ENCODE measurements around the gene CWC27. TPM values are rescaled to one million over a fixed set of nuclear protein-coding genes. Genes with fewer than 3 reads are reported as not detected.

The CWC27 gene
- total RNA-seq: 10 to 100 TPM; 17.5 to 22.9 TPM
- polyA plus RNA-seq (ENCODE audit: insufficient read depth, low read depth, low replicate concordance): 12.4 TPM
- long read RNA-seq, donor 1, partial matches to known transcripts: 0 of 4 reads
- long read RNA-seq, donor 1, other reads (novel, unspliced or antisense): 0 of 4 reads
- long read RNA-seq, donor 2, partial matches to known transcripts: 0 of 2 reads
- long read RNA-seq, donor 2, other reads (novel, unspliced or antisense): 0 of 2 reads

- Histone ChIP-seq H3K27me3 (no peaks in the 10 kb centered on the region), H3K27ac (peak within 1 kb of the TSS; percentile 90 to 95), H3K4me1 (peaks cover 19% of the 10 kb centered on the region), H3K4me3 (peak within 1 kb of the TSS; percentile 72 to 96), H3K36me3 (ENCODE audit: low read depth, missing control alignments) (no peaks in the 10 kb centered on the region), H3K9me3 (no peaks in the 10 kb centered on the region)
- peak in 1 of 3 experiments; percentile 21 for TF ChIP-seq CTCF (IDR thresholded peaks at IDR 0.05)
- TF ChIP-seq POLR2A (IDR thresholded peaks at IDR 0.05): no peak
- DNase-seq: peak; percentile 86
- intact Hi-C loops (cut with DNase I; ENCODE audit: low total_unique reads): no loop called here
- WGBS, 2 donors: 1% methylated on average over 29 to 48 of the region's 48 CpGs
These were observed at the start of gene CWC27, which contains the start of gene SREK1IP1 for GRCh38 chr5:64768358-64769312. CWC27 (plus strand) TSS chr5:64768930; CDS start chr5:64769147, 217 bp downstream. SREK1IP1 (minus strand) TSS chr5:64768691; CDS start chr5:64768517, 174 bp downstream.

- no peaks in the 10 kb centered on the region for H3K4me1 ChIP-seq
- H3K36me3 ChIP-seq (ENCODE audit: low read depth, missing control alignments): no peaks in the 10 kb centered on the region
- no peak for DNase-seq
- no peak overlapping the region for H3K27ac ChIP-seq
- no peak for TF ChIP-seq CTCF (IDR thresholded peaks at IDR 0.05)
- no peak for TF ChIP-seq POLR2A (IDR thresholded peaks at IDR 0.05)
- intact Hi-C loops (cut with DNase I; ENCODE audit: low total_unique reads): no loop called here
- WGBS, 2 donors: 65 to 67% methylated on average over 3 of the region's 3 CpGs
- no peaks in the 10 kb centered on the region for H3K9me3 ChIP-seq
- no peak overlapping the region for H3K4me3 ChIP-seq
- H3K27me3 ChIP-seq: no peaks in the 10 kb centered on the region
These were observed 46.1 kb upstream of the CWC27 start for GRCh38 chr5:64722588-64722987.

GRCh38 chr5:64727150-64727549 is 41.6 kb upstream of the CWC27 start:
- DNase-seq: no peak
- TF ChIP-seq CTCF (IDR thresholded peaks at IDR 0.05) (no peak), POLR2A (IDR thresholded peaks at IDR 0.05) (no peak)
- intact Hi-C loops (cut with DNase I; ENCODE audit: low total_unique reads): no loop called here
- H3K36me3 ChIP-seq (ENCODE audit: low read depth, missing control alignments): no peaks in the 10 kb centered on the region
- no peaks in the 10 kb centered on the region for H3K27me3 ChIP-seq
- no peaks in the 10 kb centered on the region for H3K4me1 ChIP-seq
- H3K9me3 ChIP-seq: no peaks in the 10 kb centered on the region
- H3K27ac ChIP-seq: no peak overlapping the region
- 96 to 98% methylated on average over 2 of the region's 2 CpGs for WGBS, 2 donors
- no peak overlapping the region for H3K4me3 ChIP-seq

- Histone ChIP-seq H3K27me3 (no peaks in the 10 kb centered on the region), H3K4me3 (no peak overlapping the region), H3K27ac (no peak overlapping the region), H3K4me1 (no peaks in the 10 kb centered on the region), H3K36me3 (ENCODE audit: low read depth, missing control alignments) (no peaks in the 10 kb centered on the region), H3K9me3 (no peaks in the 10 kb centered on the region)
- TF ChIP-seq CTCF (IDR thresholded peaks at IDR 0.05) (no peak), POLR2A (IDR thresholded peaks at IDR 0.05) (no peak)
- WGBS, 2 donors: 88 to 92% methylated on average over 1 of the region's 1 CpG
- DNase-seq: no peak
- intact Hi-C loops (cut with DNase I; ENCODE audit: low total_unique reads): no loop called here
These were observed 26.3 kb upstream of the CWC27 start for GRCh38 chr5:64742411-64742810.

Data from testis (tissue), 5 donors.